HepG2 (cell line): Measurements from ENCODE around the gene ACSM5. TPM values are rescaled to one million over a fixed set of nuclear protein-coding genes. Genes with fewer than 3 reads are reported as not detected.

Source experiments
- KLF13 ChIP-seq: sonication (generic); formaldehyde crosslinking; IDR thresholded peaks from 2 replicates; pipeline ENCODE4 v1.4.0; 2020; ENCODE audit warnings: mild to moderate bottlenecking, missing genetic modification reagents
- NRL ChIP-seq: sonication (generic); formaldehyde crosslinking; IDR thresholded peaks from 2 replicates; pipeline ENCODE4 v1.5.0; 2020; ENCODE audit warnings: missing genetic modification reagents, mild to moderate bottlenecking, moderate library complexity, borderline replicate concordance
- RAD21 ChIP-seq: fragments of 450-650 bp; formaldehyde crosslinking; IDR thresholded peaks from 2 replicates; pipeline ENCODE4 v1.5.0; 2020; ENCODE audit warnings: mild to moderate bottlenecking
- SNAI1 ChIP-seq: sonication (generic); formaldehyde crosslinking; IDR thresholded peaks from 2 replicates; pipeline ENCODE4 v1.5.0; 2020; ENCODE audit warnings: mild to moderate bottlenecking, missing genetic modification reagents, borderline replicate concordance
- TRIM24 ChIP-seq: sonication (generic); formaldehyde crosslinking; IDR thresholded peaks from 2 replicates; pipeline ENCODE4 v1.8.0; 2022; ENCODE audit warnings: mild to moderate bottlenecking, missing genetic modification reagents
- ZNF232 ChIP-seq: sonication (generic); formaldehyde crosslinking; IDR thresholded peaks from 2 replicates; pipeline ENCODE4 v1.4.0; 2020; ENCODE audit warnings: missing genetic modification reagents, borderline replicate concordance
- ZNF329 ChIP-seq: sonication (generic); formaldehyde crosslinking; IDR thresholded peaks from 2 replicates; pipeline ENCODE4 v1.9.0; 2021; ENCODE audit warnings: low read depth, mild to moderate bottlenecking, missing genetic modification reagents
- ZNF790 ChIP-seq: sonication (generic); formaldehyde crosslinking; IDR thresholded peaks from 2 replicates; pipeline ENCODE4 v1.8.0; 2022; ENCODE audit warnings: missing genetic modification reagents, mild to moderate bottlenecking, borderline replicate concordance
- polyA plus RNA-seq, 8 experiments: library from polyadenylated mRNA; depleted of rRNA in 3 of 8; stranded (reverse) in 7 of 8; unstranded in 1 of 8; fragments of >200 nt; fragmentation: Illumina TruSeq in 4 of 8; extraction: Trizol in 4 of 8; gene quantifications; 2 replicates each; pipeline versions ENCODE4 v1.2.1 to v1.2.3, GENCODE V29; 2011 to 2016; ENCODE audit warnings: low read depth in 4 of 8, missing spikeins in 1 of 8, mixed read lengths in 1 of 8; ENCODE audit not compliant: insufficient read depth in 1 of 8
- total RNA-seq, 5 experiments: library from RNA; depleted of rRNA; stranded (reverse); fragments of >200 nt; fragmentation: Illumina TruSeq; extraction: Trizol; gene quantifications; 2 replicates each; pipeline ENCODE4 v1.2.3, GENCODE V29; 2016; ENCODE audit warnings: low read depth in 1 of 5
- TF ChIP-seq, protein P1 (sequence below), 2 experiments: fragments of 450-650 bp in 1 of 2; sonication (generic) in 1 of 2; formaldehyde crosslinking in 1 of 2; IDR thresholded peaks; 2 replicates each; pipeline versions ENCODE4 v1.6.1 to v1.8.0; 2016 to 2022; ENCODE audit warnings: antibody characterized with exemption in 1 of 2, mild to moderate bottlenecking in 1 of 2, missing genetic modification reagents in 1 of 2
- TF ChIP-seq, protein P2 (sequence below): sonication (generic); formaldehyde crosslinking; IDR thresholded peaks from 2 replicates; pipeline ENCODE4 v1.4.0; 2020; ENCODE audit warnings: missing genetic modification reagents
- TF ChIP-seq, protein P3 (sequence below): sonication (generic); formaldehyde crosslinking; IDR thresholded peaks from 2 replicates; pipeline ENCODE4 v1.5.1; 2020; ENCODE audit warnings: mild to moderate bottlenecking, missing genetic modification reagents, borderline replicate concordance

Gene ACSM5
- total and polyA plus RNA-seq, 2 of the 13 experiments (the other 11 are each of a cell fraction or from before 2014, with no cell fraction given): 9.1 to 15.0 TPM

DNA sequence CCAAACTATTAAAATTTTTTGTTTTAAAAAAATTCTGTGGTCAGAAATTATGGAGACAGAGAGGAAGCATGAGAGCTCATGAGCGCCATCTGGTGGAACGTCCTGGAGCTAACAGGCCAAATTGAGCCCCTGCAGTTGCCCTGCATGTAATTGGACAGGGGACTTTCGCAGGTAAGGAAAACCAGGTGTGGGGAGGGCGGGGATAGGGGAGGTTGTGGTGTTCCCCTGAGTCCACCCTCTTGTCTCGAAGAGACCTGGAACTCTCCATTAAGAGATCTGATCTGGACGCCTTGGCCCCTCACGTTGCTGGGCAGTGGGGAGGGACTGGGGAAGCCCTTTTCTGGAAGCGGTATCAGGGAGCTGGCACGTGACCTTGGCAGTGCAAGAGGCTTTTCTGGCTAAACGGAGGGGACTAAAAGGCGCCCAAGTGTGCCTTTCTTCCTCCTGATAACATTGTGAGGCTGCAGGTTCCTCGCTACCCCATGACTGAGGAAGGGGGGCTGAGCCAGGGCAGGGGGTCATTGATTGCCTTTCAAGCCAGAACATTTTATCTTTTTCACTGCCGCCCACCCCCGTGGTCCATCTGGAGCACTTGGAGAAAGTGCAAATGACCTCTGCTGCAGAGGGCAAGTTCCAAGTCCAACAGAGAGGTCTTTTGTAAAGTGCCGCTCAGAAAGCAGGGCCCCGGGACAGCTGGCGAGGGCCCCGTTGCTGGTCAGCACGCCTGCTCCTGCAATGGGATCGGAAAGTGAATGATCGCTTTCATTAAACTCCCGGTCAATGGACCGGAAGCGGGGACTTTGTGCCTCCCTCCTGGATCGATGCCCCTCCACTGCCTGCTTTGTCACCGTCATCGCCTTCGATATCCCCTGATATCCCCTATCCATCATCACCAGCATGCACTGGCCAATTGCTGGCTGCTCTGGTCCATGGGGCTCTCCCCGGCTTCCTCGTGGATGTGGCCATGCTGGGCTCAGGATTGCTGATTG lies 23.2 kb upstream of the ACSM5 start (continued):
- TF ChIP-seq, protein P1, sequence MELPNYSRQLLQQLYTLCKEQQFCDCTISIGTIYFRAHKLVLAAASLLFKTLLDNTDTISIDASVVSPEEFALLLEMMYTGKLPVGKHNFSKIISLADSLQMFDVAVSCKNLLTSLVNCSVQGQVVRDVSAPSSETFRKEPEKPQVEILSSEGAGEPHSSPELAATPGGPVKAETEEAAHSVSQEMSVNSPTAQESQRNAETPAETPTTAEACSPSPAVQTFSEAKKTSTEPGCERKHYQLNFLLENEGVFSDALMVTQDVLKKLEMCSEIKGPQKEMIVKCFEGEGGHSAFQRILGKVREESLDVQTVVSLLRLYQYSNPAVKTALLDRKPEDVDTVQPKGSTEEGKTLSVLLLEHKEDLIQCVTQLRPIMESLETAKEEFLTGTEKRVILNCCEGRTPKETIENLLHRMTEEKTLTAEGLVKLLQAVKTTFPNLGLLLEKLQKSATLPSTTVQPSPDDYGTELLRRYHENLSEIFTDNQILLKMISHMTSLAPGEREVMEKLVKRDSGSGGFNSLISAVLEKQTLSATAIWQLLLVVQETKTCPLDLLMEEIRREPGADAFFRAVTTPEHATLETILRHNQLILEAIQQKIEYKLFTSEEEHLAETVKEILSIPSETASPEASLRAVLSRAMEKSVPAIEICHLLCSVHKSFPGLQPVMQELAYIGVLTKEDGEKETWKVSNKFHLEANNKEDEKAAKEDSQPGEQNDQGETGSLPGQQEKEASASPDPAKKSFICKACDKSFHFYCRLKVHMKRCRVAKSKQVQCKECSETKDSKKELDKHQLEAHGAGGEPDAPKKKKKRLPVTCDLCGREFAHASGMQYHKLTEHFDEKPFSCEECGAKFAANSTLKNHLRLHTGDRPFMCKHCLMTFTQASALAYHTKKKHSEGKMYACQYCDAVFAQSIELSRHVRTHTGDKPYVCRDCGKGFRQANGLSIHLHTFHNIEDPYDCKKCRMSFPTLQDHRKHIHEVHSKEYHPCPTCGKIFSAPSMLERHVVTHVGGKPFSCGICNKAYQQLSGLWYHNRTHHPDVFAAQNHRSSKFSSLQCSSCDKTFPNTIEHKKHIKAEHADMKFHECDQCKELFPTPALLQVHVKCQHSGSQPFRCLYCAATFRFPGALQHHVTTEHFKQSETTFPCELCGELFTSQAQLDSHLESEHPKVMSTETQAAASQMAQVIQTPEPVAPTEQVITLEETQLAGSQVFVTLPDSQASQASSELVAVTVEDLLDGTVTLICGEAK (IDR thresholded peaks at IDR 0.05): no peak
- TF ChIP-seq, protein P1 (CRISPR knock-in tag; IDR thresholded peaks at IDR 0.05): peak; percentile 59; the same call in 1 of the 2 replicates
- TF ChIP-seq ZNF329 (CRISPR knock-in tag) (no peak), KLF13 (CRISPR knock-in tag) (peak; percentile 52; the same call in 1 of the 2 replicates), SNAI1 (CRISPR knock-in tag) (0 out of 2 replicates have a peak, but pooled peaks have one; percentile 70), ZNF232 (CRISPR knock-in tag) (no peak; the same call in 1 of the 2 replicates), ZNF790 (0 out of 2 replicates have a peak, but pooled peaks have one; percentile 26), TRIM24 (CRISPR knock-in tag) (no peak), NRL (CRISPR knock-in tag) (peak; percentile 72; the same call in 1 of the 2 replicates), RAD21 (peak; percentile 73)
- TF ChIP-seq, protein P2, sequence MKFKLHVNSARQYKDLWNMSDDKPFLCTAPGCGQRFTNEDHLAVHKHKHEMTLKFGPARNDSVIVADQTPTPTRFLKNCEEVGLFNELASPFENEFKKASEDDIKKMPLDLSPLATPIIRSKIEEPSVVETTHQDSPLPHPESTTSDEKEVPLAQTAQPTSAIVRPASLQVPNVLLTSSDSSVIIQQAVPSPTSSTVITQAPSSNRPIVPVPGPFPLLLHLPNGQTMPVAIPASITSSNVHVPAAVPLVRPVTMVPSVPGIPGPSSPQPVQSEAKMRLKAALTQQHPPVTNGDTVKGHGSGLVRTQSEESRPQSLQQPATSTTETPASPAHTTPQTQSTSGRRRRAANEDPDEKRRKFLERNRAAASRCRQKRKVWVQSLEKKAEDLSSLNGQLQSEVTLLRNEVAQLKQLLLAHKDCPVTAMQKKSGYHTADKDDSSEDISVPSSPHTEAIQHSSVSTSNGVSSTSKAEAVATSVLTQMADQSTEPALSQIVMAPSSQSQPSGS (CRISPR knock-in tag): no peak
- TF ChIP-seq, protein P3, sequence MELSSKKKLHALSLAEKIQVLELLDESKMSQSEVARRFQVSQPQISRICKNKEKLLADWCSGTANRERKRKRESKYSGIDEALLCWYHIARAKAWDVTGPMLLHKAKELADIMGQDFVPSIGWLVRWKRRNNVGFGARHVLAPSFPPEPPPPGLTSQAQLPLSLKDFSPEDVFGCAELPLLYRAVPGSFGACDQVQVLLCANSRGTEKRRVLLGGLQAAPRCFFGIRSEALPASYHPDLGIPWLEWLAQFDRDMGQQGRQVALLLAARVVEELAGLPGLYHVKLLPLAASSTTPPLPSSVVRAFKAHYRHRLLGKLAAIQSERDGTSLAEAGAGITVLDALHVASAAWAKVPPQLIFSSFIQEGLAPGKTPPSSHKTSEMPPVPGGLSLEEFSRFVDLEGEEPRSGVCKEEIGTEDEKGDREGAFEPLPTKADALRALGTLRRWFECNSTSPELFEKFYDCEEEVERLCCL: peak; percentile 94; the same call in 1 of the 2 replicates
